ENCODE data around the gene SIK2.

The SIK2 gene

GRCh38 chr11:111596319-111596718 lies 5.9 kb upstream of the SIK2 start:
- TF ChIP-seq EZH2 (IDR thresholded peaks at IDR 0.05; ENCODE audit: borderline replicate concordance, low read depth, low read length, severe bottlenecking), result no peak
- TF ChIP-seq CTCF (IDR thresholded peaks at IDR 0.05; ENCODE audit: borderline replicate concordance, extremely low read depth, low read length, poor library complexity, severe bottlenecking), result no peak
- H4K20me1 ChIP-seq (ENCODE audit: insufficient read depth, low read length), result no peaks in the 10 kb centered on the region
- H3K4me1 ChIP-seq (ENCODE audit: insufficient read depth, low read length), result peaks cover 3% of the 10 kb centered on the region
- no peak overlapping the region for H3K4me3 ChIP-seq (ENCODE audit: low read depth in 1 of 2, low read length in 2 of 2)
- H3K36me3 ChIP-seq (ENCODE audit: insufficient read depth, low read length), result no peaks in the 10 kb centered on the region
- no peak for DNase-seq
- H3K27me3 ChIP-seq (ENCODE audit: insufficient read depth, low read length, poor library complexity), result peaks cover 6% of the 10 kb centered on the region
- no peak for ATAC-seq (ENCODE audit: insufficient read depth, low read depth)
- no peaks in the 10 kb centered on the region for H3K79me2 ChIP-seq (ENCODE audit: insufficient read depth, low read length)
- no peak overlapping the region for H3K27ac ChIP-seq (ENCODE audit: low read length)
- H3K4me2 ChIP-seq (ENCODE audit: insufficient read depth, low read length), result no peak overlapping the region
- no peak overlapping the region for H2AFZ ChIP-seq (ENCODE audit: low read depth, low read length)
- no peak overlapping the region for H3K9ac ChIP-seq (ENCODE audit: low read depth, low read length)
- H3K9me3 ChIP-seq (ENCODE audit: insufficient read depth, low read length, severe bottlenecking), result no peaks in the 10 kb centered on the region

GRCh38 chr11:111598148-111598547 lies 4.1 kb upstream of the SIK2 start:
- H3K36me3 ChIP-seq (ENCODE audit: insufficient read depth, low read length), result no peaks in the 10 kb centered on the region
- ATAC-seq (ENCODE audit: insufficient read depth, low read depth) (no peak), DNase-seq (no peak)
- no peak overlapping the region for H3K9ac ChIP-seq (ENCODE audit: low read depth, low read length)
- TF ChIP-seq CTCF (IDR thresholded peaks at IDR 0.05; ENCODE audit: borderline replicate concordance, extremely low read depth, low read length, poor library complexity, severe bottlenecking), result no peak
- TF ChIP-seq EZH2 (IDR thresholded peaks at IDR 0.05; ENCODE audit: borderline replicate concordance, low read depth, low read length, severe bottlenecking), result no peak
- H3K79me2 ChIP-seq (ENCODE audit: insufficient read depth, low read length), result peaks cover 8% of the 10 kb centered on the region
- H3K9me3 ChIP-seq (ENCODE audit: insufficient read depth, low read length, severe bottlenecking), result no peaks in the 10 kb centered on the region
- H3K4me3 ChIP-seq (ENCODE audit: low read depth in 1 of 2, low read length in 2 of 2), result no peak overlapping the region
- no peak overlapping the region for H3K27ac ChIP-seq (ENCODE audit: low read length)
- peaks cover 1% of the 10 kb centered on the region; the same call in 1 of the 2 replicates for H4K20me1 ChIP-seq (ENCODE audit: insufficient read depth, low read length)
- no peak overlapping the region for H2AFZ ChIP-seq (ENCODE audit: low read depth, low read length)
- peaks cover 11% of the 10 kb centered on the region for H3K4me1 ChIP-seq (ENCODE audit: insufficient read depth, low read length)
- H3K27me3 ChIP-seq (ENCODE audit: insufficient read depth, low read length, poor library complexity), result no peaks in the 10 kb centered on the region
- no peak overlapping the region for H3K4me2 ChIP-seq (ENCODE audit: insufficient read depth, low read length)

- Histone ChIP-seq H3K27ac (ENCODE audit: low read length) (no peak overlapping the region), H3K4me2 (ENCODE audit: insufficient read depth, low read length) (no peak overlapping the region), H2AFZ (ENCODE audit: low read depth, low read length) (no peak overlapping the region)
Observed at GRCh38 chr11:111598559-111598958, 3.7 kb upstream of the SIK2 start.

More at GRCh38 chr11:111598559-111598958, 3.7 kb upstream of the SIK2 start:
- Histone ChIP-seq H3K36me3 (ENCODE audit: insufficient read depth, low read length) (no peaks in the 10 kb centered on the region), H3K79me2 (ENCODE audit: insufficient read depth, low read length) (peaks cover 12% of the 10 kb centered on the region), H3K9me3 (ENCODE audit: insufficient read depth, low read length, severe bottlenecking) (no peaks in the 10 kb centered on the region), H3K4me3 (ENCODE audit: low read depth in 1 of 2, low read length in 2 of 2) (no peak overlapping the region), H4K20me1 (ENCODE audit: insufficient read depth, low read length) (peaks cover 6% of the 10 kb centered on the region; the same call in 1 of the 2 replicates), H3K4me1 (ENCODE audit: insufficient read depth, low read length) (peaks cover 15% of the 10 kb centered on the region), H3K9ac (ENCODE audit: low read depth, low read length) (no peak overlapping the region), H3K27me3 (ENCODE audit: insufficient read depth, low read length, poor library complexity) (no peaks in the 10 kb centered on the region)
- no peak for DNase-seq
- ATAC-seq (ENCODE audit: insufficient read depth, low read depth), result no peak
- no peak for TF ChIP-seq CTCF (IDR thresholded peaks at IDR 0.05; ENCODE audit: borderline replicate concordance, extremely low read depth, low read length, poor library complexity, severe bottlenecking)
- no peak for TF ChIP-seq EZH2 (IDR thresholded peaks at IDR 0.05; ENCODE audit: borderline replicate concordance, low read depth, low read length, severe bottlenecking)

Data from DND-41 (cell line).